ENCODE results near the gene CTTN.

DNA sequence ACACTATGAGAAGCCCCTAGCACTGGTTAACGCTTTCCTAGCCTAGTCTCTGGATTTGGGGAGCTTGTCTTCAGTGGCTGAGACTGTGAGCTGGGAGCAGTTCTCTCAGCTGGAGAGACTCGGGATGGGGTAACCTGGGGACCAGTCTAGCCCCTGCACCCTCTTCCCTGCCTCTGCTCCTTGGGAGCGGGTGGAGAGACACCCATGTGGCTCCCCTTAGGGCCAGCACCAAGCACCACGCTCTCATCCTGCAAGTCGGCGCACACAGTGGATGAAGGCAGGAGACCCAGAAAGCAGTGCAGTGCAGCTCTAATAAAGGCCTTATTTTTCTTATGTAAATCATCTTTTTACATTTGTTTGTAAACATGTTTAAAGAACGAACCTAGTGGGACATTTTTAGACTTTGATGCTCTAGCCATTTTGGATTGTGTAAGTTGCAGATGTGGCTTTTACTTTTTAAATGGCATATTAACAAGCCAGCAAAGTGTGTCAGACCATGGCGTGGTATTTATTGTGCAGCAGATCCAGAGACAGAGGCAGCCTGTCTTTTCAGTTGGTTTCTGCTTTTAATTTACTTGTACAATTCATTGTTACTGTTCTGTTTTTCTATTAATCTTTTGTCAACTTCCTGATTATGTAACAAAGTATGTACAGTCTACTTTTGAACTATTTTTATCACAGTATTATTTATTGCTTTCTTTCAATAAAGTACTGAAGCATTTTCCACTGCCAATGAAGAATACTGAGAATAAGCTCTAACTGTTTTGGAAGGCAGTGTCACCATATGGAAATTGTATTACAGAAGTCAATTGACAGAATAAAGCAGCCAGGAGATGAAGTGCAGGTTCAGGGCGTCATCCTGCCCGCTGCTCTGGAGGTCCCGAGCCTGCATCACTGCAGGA lies 14.4 kb upstream of the CTTN start:
- TF ChIP-seq, protein P1, sequence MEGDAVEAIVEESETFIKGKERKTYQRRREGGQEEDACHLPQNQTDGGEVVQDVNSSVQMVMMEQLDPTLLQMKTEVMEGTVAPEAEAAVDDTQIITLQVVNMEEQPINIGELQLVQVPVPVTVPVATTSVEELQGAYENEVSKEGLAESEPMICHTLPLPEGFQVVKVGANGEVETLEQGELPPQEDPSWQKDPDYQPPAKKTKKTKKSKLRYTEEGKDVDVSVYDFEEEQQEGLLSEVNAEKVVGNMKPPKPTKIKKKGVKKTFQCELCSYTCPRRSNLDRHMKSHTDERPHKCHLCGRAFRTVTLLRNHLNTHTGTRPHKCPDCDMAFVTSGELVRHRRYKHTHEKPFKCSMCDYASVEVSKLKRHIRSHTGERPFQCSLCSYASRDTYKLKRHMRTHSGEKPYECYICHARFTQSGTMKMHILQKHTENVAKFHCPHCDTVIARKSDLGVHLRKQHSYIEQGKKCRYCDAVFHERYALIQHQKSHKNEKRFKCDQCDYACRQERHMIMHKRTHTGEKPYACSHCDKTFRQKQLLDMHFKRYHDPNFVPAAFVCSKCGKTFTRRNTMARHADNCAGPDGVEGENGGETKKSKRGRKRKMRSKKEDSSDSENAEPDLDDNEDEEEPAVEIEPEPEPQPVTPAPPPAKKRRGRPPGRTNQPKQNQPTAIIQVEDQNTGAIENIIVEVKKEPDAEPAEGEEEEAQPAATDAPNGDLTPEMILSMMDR (IDR thresholded peaks at IDR 0.05; ENCODE audit: insufficient read depth, low read length): no peak
- TF ChIP-seq, protein P2, sequence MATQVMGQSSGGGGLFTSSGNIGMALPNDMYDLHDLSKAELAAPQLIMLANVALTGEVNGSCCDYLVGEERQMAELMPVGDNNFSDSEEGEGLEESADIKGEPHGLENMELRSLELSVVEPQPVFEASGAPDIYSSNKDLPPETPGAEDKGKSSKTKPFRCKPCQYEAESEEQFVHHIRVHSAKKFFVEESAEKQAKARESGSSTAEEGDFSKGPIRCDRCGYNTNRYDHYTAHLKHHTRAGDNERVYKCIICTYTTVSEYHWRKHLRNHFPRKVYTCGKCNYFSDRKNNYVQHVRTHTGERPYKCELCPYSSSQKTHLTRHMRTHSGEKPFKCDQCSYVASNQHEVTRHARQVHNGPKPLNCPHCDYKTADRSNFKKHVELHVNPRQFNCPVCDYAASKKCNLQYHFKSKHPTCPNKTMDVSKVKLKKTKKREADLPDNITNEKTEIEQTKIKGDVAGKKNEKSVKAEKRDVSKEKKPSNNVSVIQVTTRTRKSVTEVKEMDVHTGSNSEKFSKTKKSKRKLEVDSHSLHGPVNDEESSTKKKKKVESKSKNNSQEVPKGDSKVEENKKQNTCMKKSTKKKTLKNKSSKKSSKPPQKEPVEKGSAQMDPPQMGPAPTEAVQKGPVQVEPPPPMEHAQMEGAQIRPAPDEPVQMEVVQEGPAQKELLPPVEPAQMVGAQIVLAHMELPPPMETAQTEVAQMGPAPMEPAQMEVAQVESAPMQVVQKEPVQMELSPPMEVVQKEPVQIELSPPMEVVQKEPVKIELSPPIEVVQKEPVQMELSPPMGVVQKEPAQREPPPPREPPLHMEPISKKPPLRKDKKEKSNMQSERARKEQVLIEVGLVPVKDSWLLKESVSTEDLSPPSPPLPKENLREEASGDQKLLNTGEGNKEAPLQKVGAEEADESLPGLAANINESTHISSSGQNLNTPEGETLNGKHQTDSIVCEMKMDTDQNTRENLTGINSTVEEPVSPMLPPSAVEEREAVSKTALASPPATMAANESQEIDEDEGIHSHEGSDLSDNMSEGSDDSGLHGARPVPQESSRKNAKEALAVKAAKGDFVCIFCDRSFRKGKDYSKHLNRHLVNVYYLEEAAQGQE (IDR thresholded peaks at IDR 0.05; ENCODE audit: insufficient replicate concordance, low read depth): no peak
- TF ChIP-seq POLR2AphosphoS5 (IDR thresholded peaks at IDR 0.05; ENCODE audit: low read depth) (no peak), SPI1 (IDR thresholded peaks at IDR 0.05; ENCODE audit: borderline replicate concordance, low read depth) (no peak)

Data from HL-60 (cell line).